ENCODE results near the gene INHBC. TPM values are rescaled to one million over a fixed set of nuclear protein-coding genes. Genes with fewer than 3 reads are reported as not detected.
"Not testable (repeated sequence)": the region's sequence is repeated elsewhere in the genome, so short reads cannot be mapped to it uniquely, and the experiment has no call there.

The INHBC gene
- polyA plus RNA-seq, 1 of the 3 experiments (the other 2 are of a cell fraction) = 0.08 TPM

DNA sequence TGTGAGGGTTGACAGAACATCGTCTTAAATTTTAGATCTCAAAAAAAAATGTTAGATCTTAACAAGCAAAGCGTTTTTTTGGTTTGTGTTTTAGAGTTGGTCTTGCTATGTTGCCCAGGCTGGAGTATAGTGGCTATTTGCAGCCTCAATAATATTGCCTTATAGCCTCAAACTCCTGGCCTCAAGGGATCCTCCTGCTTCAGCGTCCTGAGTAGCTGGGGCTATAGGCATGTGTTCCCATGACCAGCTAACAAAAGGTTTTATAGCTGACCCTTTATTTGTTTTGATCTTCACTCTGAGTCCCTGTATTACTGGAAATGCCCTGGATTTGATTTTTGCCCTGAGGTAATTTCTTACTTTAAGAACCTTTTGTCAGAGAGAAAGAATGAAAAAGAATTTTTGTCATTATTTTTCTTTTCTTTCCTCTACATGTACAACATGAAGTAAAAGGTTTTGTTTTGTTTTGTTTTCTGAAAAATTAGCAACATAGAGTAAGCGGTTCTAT lies 5.2 kb downstream of the INHBC start:
- no peak overlapping the region for H3K27ac ChIP-seq (ENCODE audit: low read depth in 2 of 2, low read length in 1 of 2)
- H3F3A ChIP-seq (replicated peaks; ENCODE audit: insufficient read depth) = no peaks in the 10 kb centered on the region
- H3K4me3 ChIP-seq (ENCODE audit: low read depth in 2 of 2, low read length in 1 of 2) = no peak overlapping the region
- no peaks in the 10 kb centered on the region for H3K36me3 ChIP-seq (replicated peaks in 1 of 2; ENCODE audit: control insufficient read depth in 1 of 2, insufficient read depth in 2 of 2, low read length in 1 of 2)
- CTCF ChIA-PET = interaction anchor here (1.3 to 6.2 kb wide), 2 partner anchors 14 to 23 kb away, joined by 4 to 49 read pairs; partner anchors contain the start of gene INHBE
- H2AFZ ChIP-seq (ENCODE audit: low read depth) = no peak overlapping the region
- no peaks in the 10 kb centered on the region for H4K20me1 ChIP-seq (ENCODE audit: insufficient read depth)
- H3K4me2 ChIP-seq = no peak overlapping the region
- no peak for DNase-seq
- no peaks in the 10 kb centered on the region for H3K27me3 ChIP-seq (ENCODE audit: insufficient read depth)
- no peaks in the 10 kb centered on the region for H3K79me2 ChIP-seq (ENCODE audit: insufficient read depth)
- POLR2A ChIA-PET = no interaction called here
- TF ChIP-seq FOXJ3 (CRISPR knock-in tag; IDR thresholded peaks at IDR 0.05) (no peak), POLR2AphosphoS5 (IDR thresholded peaks at IDR 0.05; ENCODE audit: low read depth, low read length) (no peak), FOXM1 (IDR thresholded peaks at IDR 0.05; ENCODE audit: low read depth) (no peak), JUND (IDR thresholded peaks at IDR 0.05) (no peak), MXI1 (IDR thresholded peaks at IDR 0.05; ENCODE audit: low read depth, low read length) (no peak), RAD21 (IDR thresholded peaks at IDR 0.05; ENCODE audit: low read length) (no peak), NRF1 (IDR thresholded peaks at IDR 0.05; ENCODE audit: low read depth, low read length) (no peak)
- 59% methylated on average over 4 of the region's 4 CpGs for WGBS (ENCODE audit: low lambda C conversion rate)
- H3K9me3 ChIP-seq = no peaks in the 10 kb centered on the region
- no peaks in the 10 kb centered on the region for H3K4me1 ChIP-seq (ENCODE audit: control insufficient read depth in 1 of 2, insufficient read depth in 2 of 2, low read depth in 1 of 2, low read length in 1 of 2)
- H3K9me2 ChIP-seq = no peaks in the 10 kb centered on the region
- H3K9ac ChIP-seq = no peak overlapping the region

DNA sequence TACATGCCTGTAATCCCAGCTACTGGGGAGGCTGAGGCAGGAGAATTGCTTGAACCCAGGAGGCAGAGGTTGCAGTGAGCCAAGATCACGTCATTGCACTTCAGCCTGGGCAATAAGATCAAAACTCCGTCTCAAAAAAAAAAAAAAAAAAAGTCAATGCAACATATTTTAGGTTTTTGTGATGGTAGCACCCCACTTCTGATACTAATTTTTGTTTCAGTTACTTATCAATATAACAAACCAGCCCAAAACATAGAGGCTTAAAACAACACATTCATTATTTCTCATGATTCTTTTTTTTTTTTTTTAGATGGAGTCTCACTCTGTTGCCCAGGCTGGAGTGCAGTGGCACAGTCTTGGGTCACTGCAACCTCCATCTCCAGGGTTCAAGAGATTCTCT lies 6.8 kb downstream of the INHBC start:
- H3K4me3 ChIP-seq (ENCODE audit: low read depth in 2 of 2, low read length in 1 of 2); H3K79me2 ChIP-seq (ENCODE audit: insufficient read depth); DNase-seq; H3K27me3 ChIP-seq (ENCODE audit: insufficient read depth); H3F3A ChIP-seq (replicated peaks; ENCODE audit: insufficient read depth); H3K27ac ChIP-seq (ENCODE audit: low read depth in 2 of 2, low read length in 1 of 2); POLR2A ChIA-PET; H3K9me3 ChIP-seq; H2AFZ ChIP-seq (ENCODE audit: low read depth); H4K20me1 ChIP-seq (ENCODE audit: insufficient read depth); H3K9me2 ChIP-seq; H3K4me1 ChIP-seq (ENCODE audit: control insufficient read depth in 1 of 2, insufficient read depth in 2 of 2, low read depth in 1 of 2, low read length in 1 of 2); H3K36me3 ChIP-seq (replicated peaks in 1 of 2; ENCODE audit: control insufficient read depth in 1 of 2, insufficient read depth in 2 of 2, low read length in 1 of 2); H3K4me2 ChIP-seq; H3K9ac ChIP-seq: not testable (repeated sequence)
- 32% methylated on average over 2 of the region's 2 CpGs for WGBS (ENCODE audit: low lambda C conversion rate)
- CTCF ChIA-PET = interaction anchor here (1.5 to 6.2 kb wide), 2 partner anchors 13 to 21 kb away, joined by 5 to 49 read pairs; partner anchors contain the start of gene INHBE

DNA sequence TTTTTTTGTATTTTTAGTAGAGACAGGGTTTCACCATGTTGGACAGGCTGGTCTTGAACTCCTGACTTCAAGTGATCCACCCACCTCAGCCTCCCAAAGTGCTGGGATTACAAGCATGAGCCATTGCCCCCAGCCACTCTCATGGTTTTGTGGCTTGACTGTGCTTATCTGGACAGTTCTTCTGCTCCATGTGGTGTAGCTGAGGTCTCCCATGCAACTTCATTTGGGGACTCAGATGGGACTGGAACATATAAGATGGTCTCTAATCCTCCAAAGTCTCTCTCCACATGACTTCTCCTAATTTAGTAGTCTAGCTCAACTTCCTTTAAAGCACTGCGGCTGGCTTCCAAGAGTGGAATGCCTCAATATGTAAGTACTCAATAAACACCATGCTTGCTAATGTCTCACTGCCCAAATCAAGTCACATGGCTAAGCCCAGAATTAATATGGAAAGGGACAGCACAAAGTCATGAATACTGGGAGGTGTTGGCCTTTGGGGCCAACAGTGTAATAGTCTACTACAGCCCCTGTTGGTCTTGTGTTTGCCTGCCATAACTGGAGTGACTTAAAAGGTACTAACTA lies 7.4 kb downstream of the INHBC start:
- H3K79me2 ChIP-seq (ENCODE audit: insufficient read depth) = no peaks in the 10 kb centered on the region
- no peak overlapping the region for H3K4me3 ChIP-seq (ENCODE audit: low read depth in 2 of 2, low read length in 1 of 2)
- no peak overlapping the region for H3K27ac ChIP-seq (ENCODE audit: low read depth in 2 of 2, low read length in 1 of 2)
- no peaks in the 10 kb centered on the region for H3K9me2 ChIP-seq
- POLR2A ChIA-PET = interaction anchor here (0.7 kb wide), 1 partner anchor 169 kb away, joined by 8 read pairs; no protein-coding TSS in a partner anchor
- DNase-seq = no peak
- no peaks in the 10 kb centered on the region for H3K4me1 ChIP-seq (ENCODE audit: control insufficient read depth in 1 of 2, insufficient read depth in 2 of 2, low read depth in 1 of 2, low read length in 1 of 2)
- CTCF ChIA-PET = interaction anchor here (1.0 to 6.2 kb wide), 3 partner anchors 12 to 20 kb away, joined by 5 to 49 read pairs (median 6); partner anchors contain the start of genes GLI1 and INHBE
- TF ChIP-seq RFX5 (IDR thresholded peaks at IDR 0.05; ENCODE audit: low read length) (no peak), NFIC (IDR thresholded peaks at IDR 0.05; ENCODE audit: borderline replicate concordance) (no peak), YY1 (IDR thresholded peaks at IDR 0.05; ENCODE audit: low read depth) (no peak), MXI1 (IDR thresholded peaks at IDR 0.05; ENCODE audit: low read depth, low read length) (no peak)
- TF ChIP-seq, protein P1, sequence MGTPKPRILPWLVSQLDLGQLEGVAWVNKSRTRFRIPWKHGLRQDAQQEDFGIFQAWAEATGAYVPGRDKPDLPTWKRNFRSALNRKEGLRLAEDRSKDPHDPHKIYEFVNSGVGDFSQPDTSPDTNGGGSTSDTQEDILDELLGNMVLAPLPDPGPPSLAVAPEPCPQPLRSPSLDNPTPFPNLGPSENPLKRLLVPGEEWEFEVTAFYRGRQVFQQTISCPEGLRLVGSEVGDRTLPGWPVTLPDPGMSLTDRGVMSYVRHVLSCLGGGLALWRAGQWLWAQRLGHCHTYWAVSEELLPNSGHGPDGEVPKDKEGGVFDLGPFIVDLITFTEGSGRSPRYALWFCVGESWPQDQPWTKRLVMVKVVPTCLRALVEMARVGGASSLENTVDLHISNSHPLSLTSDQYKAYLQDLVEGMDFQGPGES (IDR thresholded peaks at IDR 0.05; ENCODE audit: low read depth, low read length) = no peak
- TF ChIP-seq, protein P2, sequence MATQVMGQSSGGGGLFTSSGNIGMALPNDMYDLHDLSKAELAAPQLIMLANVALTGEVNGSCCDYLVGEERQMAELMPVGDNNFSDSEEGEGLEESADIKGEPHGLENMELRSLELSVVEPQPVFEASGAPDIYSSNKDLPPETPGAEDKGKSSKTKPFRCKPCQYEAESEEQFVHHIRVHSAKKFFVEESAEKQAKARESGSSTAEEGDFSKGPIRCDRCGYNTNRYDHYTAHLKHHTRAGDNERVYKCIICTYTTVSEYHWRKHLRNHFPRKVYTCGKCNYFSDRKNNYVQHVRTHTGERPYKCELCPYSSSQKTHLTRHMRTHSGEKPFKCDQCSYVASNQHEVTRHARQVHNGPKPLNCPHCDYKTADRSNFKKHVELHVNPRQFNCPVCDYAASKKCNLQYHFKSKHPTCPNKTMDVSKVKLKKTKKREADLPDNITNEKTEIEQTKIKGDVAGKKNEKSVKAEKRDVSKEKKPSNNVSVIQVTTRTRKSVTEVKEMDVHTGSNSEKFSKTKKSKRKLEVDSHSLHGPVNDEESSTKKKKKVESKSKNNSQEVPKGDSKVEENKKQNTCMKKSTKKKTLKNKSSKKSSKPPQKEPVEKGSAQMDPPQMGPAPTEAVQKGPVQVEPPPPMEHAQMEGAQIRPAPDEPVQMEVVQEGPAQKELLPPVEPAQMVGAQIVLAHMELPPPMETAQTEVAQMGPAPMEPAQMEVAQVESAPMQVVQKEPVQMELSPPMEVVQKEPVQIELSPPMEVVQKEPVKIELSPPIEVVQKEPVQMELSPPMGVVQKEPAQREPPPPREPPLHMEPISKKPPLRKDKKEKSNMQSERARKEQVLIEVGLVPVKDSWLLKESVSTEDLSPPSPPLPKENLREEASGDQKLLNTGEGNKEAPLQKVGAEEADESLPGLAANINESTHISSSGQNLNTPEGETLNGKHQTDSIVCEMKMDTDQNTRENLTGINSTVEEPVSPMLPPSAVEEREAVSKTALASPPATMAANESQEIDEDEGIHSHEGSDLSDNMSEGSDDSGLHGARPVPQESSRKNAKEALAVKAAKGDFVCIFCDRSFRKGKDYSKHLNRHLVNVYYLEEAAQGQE (IDR thresholded peaks at IDR 0.05; ENCODE audit: low read depth, low read length) = no peak
- TF ChIP-seq, protein P3, sequence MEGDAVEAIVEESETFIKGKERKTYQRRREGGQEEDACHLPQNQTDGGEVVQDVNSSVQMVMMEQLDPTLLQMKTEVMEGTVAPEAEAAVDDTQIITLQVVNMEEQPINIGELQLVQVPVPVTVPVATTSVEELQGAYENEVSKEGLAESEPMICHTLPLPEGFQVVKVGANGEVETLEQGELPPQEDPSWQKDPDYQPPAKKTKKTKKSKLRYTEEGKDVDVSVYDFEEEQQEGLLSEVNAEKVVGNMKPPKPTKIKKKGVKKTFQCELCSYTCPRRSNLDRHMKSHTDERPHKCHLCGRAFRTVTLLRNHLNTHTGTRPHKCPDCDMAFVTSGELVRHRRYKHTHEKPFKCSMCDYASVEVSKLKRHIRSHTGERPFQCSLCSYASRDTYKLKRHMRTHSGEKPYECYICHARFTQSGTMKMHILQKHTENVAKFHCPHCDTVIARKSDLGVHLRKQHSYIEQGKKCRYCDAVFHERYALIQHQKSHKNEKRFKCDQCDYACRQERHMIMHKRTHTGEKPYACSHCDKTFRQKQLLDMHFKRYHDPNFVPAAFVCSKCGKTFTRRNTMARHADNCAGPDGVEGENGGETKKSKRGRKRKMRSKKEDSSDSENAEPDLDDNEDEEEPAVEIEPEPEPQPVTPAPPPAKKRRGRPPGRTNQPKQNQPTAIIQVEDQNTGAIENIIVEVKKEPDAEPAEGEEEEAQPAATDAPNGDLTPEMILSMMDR (IDR thresholded peaks at IDR 0.05) = no peak
- no peaks in the 10 kb centered on the region for H3K27me3 ChIP-seq (ENCODE audit: insufficient read depth)
- H3K4me2 ChIP-seq = no peak overlapping the region
- H3K36me3 ChIP-seq (replicated peaks in 1 of 2; ENCODE audit: control insufficient read depth in 1 of 2, insufficient read depth in 2 of 2, low read length in 1 of 2) = no peaks in the 10 kb centered on the region
- 100% methylated on average over 1 of the region's 1 CpG for WGBS (ENCODE audit: low lambda C conversion rate)
- no peak overlapping the region for H2AFZ ChIP-seq (ENCODE audit: low read depth)
- no peaks in the 10 kb centered on the region for H3K9me3 ChIP-seq
- no peak overlapping the region for H3K9ac ChIP-seq
- H4K20me1 ChIP-seq (ENCODE audit: insufficient read depth) = no peaks in the 10 kb centered on the region
- no peaks in the 10 kb centered on the region for H3F3A ChIP-seq (replicated peaks; ENCODE audit: insufficient read depth)
